K562 (cell line): ENCODE results near the gene CAPN8. TPM values are rescaled to one million over a fixed set of nuclear protein-coding genes. Genes with fewer than 3 reads are reported as not detected.

ENCODE experiments used
- CBFA2T3 ChIP-seq: fragments of 450-650 bp; IDR thresholded peaks from 2 replicates; pipeline ENCODE4 v1.6.1; 2017
- ESRRB ChIP-seq: fragments of 250-450 bp; sonication (Bioruptor Pico); IDR thresholded peaks from 2 replicates; pipeline ENCODE4 v1.5.0; 2020; ENCODE audit warnings: mild to moderate bottlenecking, moderate library complexity, borderline replicate concordance
- GABPA ChIP-seq: fragments of 200-800 bp; sonication (Bioruptor generic); conservative IDR thresholded peaks from 2 replicates; pipeline ENCODE4 v1.6.1; 2016; ENCODE audit warnings: low read depth, missing genetic modification characterization, missing compliant biosample characterization
- JUNB ChIP-seq: fragments of 450-650 bp; formaldehyde crosslinking; conservative IDR thresholded peaks from 2 replicates; pipeline ENCODE4 v1.4.0; 2020; ENCODE audit warnings: mild to moderate bottlenecking
- KHSRP ChIP-seq: fragments of 450-650 bp; IDR thresholded peaks from 2 replicates; pipeline ENCODE4 v1.6.1; 2017
- LARP7 ChIP-seq: fragments of 450-650 bp; IDR thresholded peaks from 2 replicates; pipeline ENCODE4 v1.6.1; 2016
- MTA2 ChIP-seq: fragments of 450-650 bp; IDR thresholded peaks from 2 replicates; pipeline ENCODE4 v1.6.1; 2016; ENCODE audit warnings: low read depth
- NCOA6 ChIP-seq: fragments of 450-650 bp; IDR thresholded peaks from 2 replicates; pipeline ENCODE4 v1.6.1; 2017; ENCODE audit warnings: mild to moderate bottlenecking
- NCOR1 ChIP-seq: fragments of 450-650 bp; IDR thresholded peaks from 2 replicates; pipeline ENCODE4 v1.6.1; 2016; ENCODE audit warnings: mild to moderate bottlenecking, moderate library complexity
- NFE2 ChIP-seq: IDR thresholded peaks from 2 replicates; pipeline ENCODE4 v1.6.1; 2014; ENCODE audit warnings: antibody characterized with exemption, low read depth
- PHTF2 ChIP-seq: fragments of 250-450 bp; sonication (Bioruptor Pico); IDR thresholded peaks from 2 replicates; pipeline ENCODE4 v1.5.0; 2021; ENCODE audit warnings: mild to moderate bottlenecking
- PML ChIP-seq: IDR thresholded peaks from 2 replicates; pipeline ENCODE4 v1.6.1; 2012; ENCODE audit warnings: low read length, inconsistent platforms
- POLR2AphosphoS5 ChIP-seq: IDR thresholded peaks from 2 replicates; pipeline ENCODE4 v1.6.1; 2011; ENCODE audit warnings: mild to moderate bottlenecking, low read depth, low read length, moderate library complexity; ENCODE audit not compliant: control insufficient read depth, insufficient read depth
- SAFB2 ChIP-seq: fragments of 200-400 bp; formaldehyde crosslinking; IDR thresholded peaks from 2 replicates; pipeline ENCODE4 v1.6.1; 2018; ENCODE audit warnings: borderline replicate concordance, low read length, low read depth, moderate library complexity; ENCODE audit not compliant: severe bottlenecking
- STAT5B ChIP-seq: fragments of 250-450 bp; sonication (Bioruptor Pico); IDR thresholded peaks from 2 replicates; pipeline ENCODE4 v1.8.0; 2021; ENCODE audit warnings: mild to moderate bottlenecking, inconsistent platforms
- TAF15 ChIP-seq: fragments of 200-400 bp; formaldehyde crosslinking; IDR thresholded peaks from 2 replicates; pipeline ENCODE4 v1.6.1; 2017; ENCODE audit warnings: mild to moderate bottlenecking, low read depth, low read length, moderate library complexity
- TFAM ChIP-seq: fragments of 250-450 bp; sonication (Bioruptor Pico); conservative IDR thresholded peaks from 2 replicates; pipeline ENCODE4 v1.5.0; 2021; ENCODE audit warnings: mild to moderate bottlenecking, moderate library complexity
- YBX1 ChIP-seq: fragments of 450-650 bp; IDR thresholded peaks from 2 replicates; pipeline ENCODE4 v1.7.1; 2016; ENCODE audit warnings: mild to moderate bottlenecking
- ZKSCAN8 ChIP-seq: fragments of 200-800 bp; sonication (Bioruptor generic); IDR thresholded peaks from 2 replicates; pipeline ENCODE4 v1.6.1; 2016; ENCODE audit warnings: missing genetic modification characterization, missing compliant biosample characterization
- ZNF696 ChIP-seq: fragments of 250-450 bp; sonication (Bioruptor Pico); conservative IDR thresholded peaks from 2 replicates; pipeline ENCODE4 v1.4.0; 2020; ENCODE audit warnings: mild to moderate bottlenecking, moderate library complexity
- polyA plus RNA-seq, 8 experiments: library from polyadenylated mRNA; depleted of rRNA in 4 of 8; stranded (reverse) in 5 of 8; unstranded in 3 of 8; fragments of >200 nt; fragmentation: Nextera tagmentation in 2 of 8; fragmentation: Illumina TruSeq in 1 of 8; extraction: Ambion mirVana in 2 of 8; extraction: Trizol in 1 of 8; gene quantifications; 2 replicates each; pipeline versions ENCODE4 v1.2.1 to v1.2.3, GENCODE V29; 2011 to 2014; ENCODE audit warnings: inconsistent platforms in 1 of 8, missing spikeins in 1 of 8
- total RNA-seq, 7 experiments: library from RNA; depleted of rRNA in 6 of 7; stranded (reverse); fragments of >200 nt in 6 of 7; fragmentation: Illumina TruSeq in 2 of 7; extraction: Trizol in 2 of 7; gene quantifications; 2 replicates each; pipeline versions ENCODE4 v1.2.1 to v1.2.3, GENCODE V29; 2011 to 2021; ENCODE audit warnings: low replicate concordance in 1 of 7
- TF ChIP-seq, protein P1 (sequence below): fragments of 450-650 bp; IDR thresholded peaks from 2 replicates; pipeline ENCODE4 v1.6.1; 2017; ENCODE audit warnings: antibody characterized with exemption
- TF ChIP-seq, protein P2 (sequence below): IDR thresholded peaks from 2 replicates; pipeline ENCODE4 v1.6.1; 2014; ENCODE audit warnings: antibody characterized with exemption
- TF ChIP-seq, protein P3 (sequence below), 2 experiments: fragments of 250-450 bp in 1 of 2; fragments of 450-650 bp in 1 of 2; sonication (Bioruptor Pico) in 1 of 2; IDR thresholded peaks; 2 replicates each; pipeline versions ENCODE4 v1.6.1 to v1.8.0; 2016 to 2021; ENCODE audit warnings: mild to moderate bottlenecking in 2 of 2, moderate library complexity in 2 of 2, missing compliant biosample characterization in 1 of 2, missing genetic modification characterization in 1 of 2

CAPN8 gene
- total and polyA plus RNA-seq, 9 of the 15 experiments (the other 6 are each of a cell fraction or from before 2014, with no cell fraction given): 0.06 TPM; not detected in 8

DNA sequence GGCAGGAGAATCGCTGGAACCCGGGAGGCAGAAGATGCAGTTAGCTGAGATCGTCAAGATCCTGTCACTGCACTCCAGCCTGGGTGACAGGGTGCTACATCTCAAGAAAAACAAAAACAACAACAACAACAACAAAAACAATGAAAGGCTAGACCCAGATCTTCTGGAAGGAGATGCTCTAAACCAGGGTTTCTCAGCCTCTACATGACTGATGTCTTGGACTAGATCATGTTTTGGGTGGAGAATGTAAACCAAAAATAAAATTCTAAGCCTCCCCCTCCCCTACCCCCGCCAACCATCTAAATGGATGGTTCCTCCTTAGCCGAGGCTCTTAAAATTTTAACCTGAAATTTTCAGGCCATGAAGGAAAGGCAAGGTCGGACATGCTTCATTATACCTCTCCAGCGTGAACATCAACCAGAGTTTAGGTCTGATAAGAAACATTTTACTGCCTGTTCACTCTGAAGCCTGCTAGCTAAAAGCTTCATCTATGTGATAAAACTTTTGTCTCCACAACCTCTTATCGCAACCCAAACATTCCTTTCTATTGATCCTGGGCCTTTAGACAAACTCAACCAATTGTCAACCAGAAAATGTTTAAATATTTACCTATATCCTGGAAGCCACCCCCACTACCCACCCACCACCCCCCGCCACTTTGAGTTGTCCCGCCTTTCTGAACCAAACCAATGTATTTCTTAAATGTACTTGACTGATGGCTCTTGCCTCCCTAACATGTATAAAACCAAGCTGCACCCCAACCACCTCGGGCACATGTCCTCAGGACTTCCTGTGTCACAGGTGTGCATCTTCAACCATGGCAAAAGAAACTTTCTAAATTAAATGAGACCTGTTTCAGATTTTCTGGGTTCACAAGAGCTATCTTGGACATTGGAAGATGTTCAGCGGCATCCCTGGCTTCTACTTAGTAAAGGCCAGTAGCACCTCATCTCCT lies 45.0 kb upstream of the CAPN8 start (continued):
- TF ChIP-seq, protein P1, sequence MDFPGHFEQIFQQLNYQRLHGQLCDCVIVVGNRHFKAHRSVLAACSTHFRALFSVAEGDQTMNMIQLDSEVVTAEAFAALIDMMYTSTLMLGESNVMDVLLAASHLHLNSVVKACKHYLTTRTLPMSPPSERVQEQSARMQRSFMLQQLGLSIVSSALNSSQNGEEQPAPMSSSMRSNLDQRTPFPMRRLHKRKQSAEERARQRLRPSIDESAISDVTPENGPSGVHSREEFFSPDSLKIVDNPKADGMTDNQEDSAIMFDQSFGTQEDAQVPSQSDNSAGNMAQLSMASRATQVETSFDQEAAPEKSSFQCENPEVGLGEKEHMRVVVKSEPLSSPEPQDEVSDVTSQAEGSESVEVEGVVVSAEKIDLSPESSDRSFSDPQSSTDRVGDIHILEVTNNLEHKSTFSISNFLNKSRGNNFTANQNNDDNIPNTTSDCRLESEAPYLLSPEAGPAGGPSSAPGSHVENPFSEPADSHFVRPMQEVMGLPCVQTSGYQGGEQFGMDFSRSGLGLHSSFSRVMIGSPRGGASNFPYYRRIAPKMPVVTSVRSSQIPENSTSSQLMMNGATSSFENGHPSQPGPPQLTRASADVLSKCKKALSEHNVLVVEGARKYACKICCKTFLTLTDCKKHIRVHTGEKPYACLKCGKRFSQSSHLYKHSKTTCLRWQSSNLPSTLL: no peak
- TF ChIP-seq GABPA (no peak), TFAM (CRISPR knock-in tag) (no peak), LARP7 (no peak), NCOR1 (peak; percentile 75; the same call in 1 of the 2 replicates), STAT5B (CRISPR knock-in tag) (no peak), ZKSCAN8 (CRISPR knock-in tag) (no peak), SAFB2 (no peak), TAF15 (no peak), CBFA2T3 (peak; percentile 89), POLR2AphosphoS5 (peak; percentile 42; the same call in 1 of the 2 replicates), PML (0 out of 2 replicates have a peak, but pooled peaks have one; percentile 20), NCOA6 (no peak), ZNF696 (CRISPR knock-in tag) (no peak), KHSRP (no peak), NFE2 (peak; percentile 32; the same call in 1 of the 2 replicates), PHTF2 (CRISPR knock-in tag) (no peak), MTA2 (0 out of 2 replicates have a peak, but pooled peaks have one; percentile 39), ESRRB (CRISPR knock-in tag) (no peak), YBX1 (no peak), JUNB (CRISPR knock-in tag) (no peak)
- TF ChIP-seq, protein P2, sequence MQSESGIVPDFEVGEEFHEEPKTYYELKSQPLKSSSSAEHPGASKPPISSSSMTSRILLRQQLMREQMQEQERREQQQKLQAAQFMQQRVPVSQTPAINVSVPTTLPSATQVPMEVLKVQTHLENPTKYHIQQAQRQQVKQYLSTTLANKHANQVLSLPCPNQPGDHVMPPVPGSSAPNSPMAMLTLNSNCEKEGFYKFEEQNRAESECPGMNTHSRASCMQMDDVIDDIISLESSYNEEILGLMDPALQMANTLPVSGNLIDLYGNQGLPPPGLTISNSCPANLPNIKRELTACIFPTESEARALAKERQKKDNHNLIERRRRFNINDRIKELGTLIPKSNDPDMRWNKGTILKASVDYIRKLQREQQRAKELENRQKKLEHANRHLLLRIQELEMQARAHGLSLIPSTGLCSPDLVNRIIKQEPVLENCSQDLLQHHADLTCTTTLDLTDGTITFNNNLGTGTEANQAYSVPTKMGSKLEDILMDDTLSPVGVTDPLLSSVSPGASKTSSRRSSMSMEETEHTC: no peak
- TF ChIP-seq, protein P3, sequence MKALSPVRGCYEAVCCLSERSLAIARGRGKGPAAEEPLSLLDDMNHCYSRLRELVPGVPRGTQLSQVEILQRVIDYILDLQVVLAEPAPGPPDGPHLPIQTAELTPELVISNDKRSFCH (CRISPR knock-in tag; IDR thresholded peaks at IDR 0.05): no peak
- TF ChIP-seq, protein P3 (tag; IDR thresholded peaks at IDR 0.05): no peak
